Stomach (tissue), 4 donors: ENCODE measurements around the gene PCDH9.

Experiments used
- CTCF ChIP-seq, 7 experiments: fragments of 450-650 bp in 4 of 7; fragments of 200-600 bp in 3 of 7; sonication (generic) in 3 of 7; IDR thresholded peaks; one replicate each; pipeline ENCODE4 v1.5.1; 2016 to 2019; ENCODE audit warnings: antibody characterized with exemption in 7 of 7, control low read depth in 2 of 7, mild to moderate bottlenecking in 1 of 7
- EP300 ChIP-seq: sonication (generic); formaldehyde crosslinking; IDR thresholded peaks from one replicate; pipeline ENCODE4 v1.6.1; 2017; ENCODE audit warnings: antibody characterized with exemption
- POLR2AphosphoS5 ChIP-seq, 3 donors: sonication (generic); formaldehyde crosslinking; IDR thresholded peaks; one replicate each; pipeline ENCODE4 v1.6.1; 2016; ENCODE audit warnings: antibody characterized with exemption in 3 of 3

- no peak for TF ChIP-seq CTCF (IDR thresholded peaks at IDR 0.05)
- no peak for TF ChIP-seq POLR2AphosphoS5 (IDR thresholded peaks at IDR 0.05)
- TF ChIP-seq EP300: no peak
Observed at GRCh38 chr13:66855131-66855530, 375.0 kb downstream of the PCDH9 start.
